HepG2 (cell line): ENCODE data around the gene C16orf89. TPM values are rescaled to one million over a fixed set of nuclear protein-coding genes. Genes with fewer than 3 reads are reported as not detected.

Experiments used
- BHLHE40 ChIP-seq: IDR thresholded peaks from 2 replicates; pipeline ENCODE4 v1.6.1; 2011; ENCODE audit warnings: low read length, improper control_type of control experiment
- CHD2 ChIP-seq: IDR thresholded peaks from 2 replicates; pipeline ENCODE4 v1.6.1; 2011; ENCODE audit warnings: low read depth, low read length, improper control_type of control experiment
- CSRNP1 ChIP-seq: sonication (generic); formaldehyde crosslinking; IDR thresholded peaks from 2 replicates; pipeline ENCODE4 v1.8.1; 2023; ENCODE audit warnings: mild to moderate bottlenecking, missing genetic modification reagents
- FUBP1 ChIP-seq: sonication (generic); formaldehyde crosslinking; IDR thresholded peaks from 2 replicates; pipeline ENCODE4 v1.5.1; 2020; ENCODE audit warnings: missing genetic modification reagents, mild to moderate bottlenecking, borderline replicate concordance
- MIER2 ChIP-seq: IDR thresholded peaks from 2 replicates; pipeline ENCODE4 v1.6.1; 2016; ENCODE audit warnings: missing biosample characterization, missing genetic modification reagents
- SNAPC2 ChIP-seq: sonication (generic); formaldehyde crosslinking; IDR thresholded peaks from 2 replicates; pipeline ENCODE4 v1.8.1; 2022; ENCODE audit warnings: mild to moderate bottlenecking, missing genetic modification reagents
- SOX13 ChIP-seq, 3 experiments: fragments of 450-650 bp in 1 of 3; sonication (generic) in 1 of 3; formaldehyde crosslinking in 1 of 3; IDR thresholded peaks in 2 of 3; conservative IDR thresholded peaks in 1 of 3; 2 replicates each; pipeline versions ENCODE4 v1.5.0 to v1.6.1; 2016 to 2020; ENCODE audit warnings: antibody characterized with exemption in 1 of 3, mild to moderate bottlenecking in 1 of 3, missing compliant biosample characterization in 1 of 3, missing genetic modification reagents in 1 of 3, moderate library complexity in 1 of 3
- STAG1 ChIP-seq: sonication (generic); formaldehyde crosslinking; IDR thresholded peaks from 2 replicates; pipeline ENCODE4 v1.4.0; 2020; ENCODE audit warnings: missing genetic modification reagents
- THRA ChIP-seq: sonication (generic); formaldehyde crosslinking; IDR thresholded peaks from 2 replicates; pipeline ENCODE4 v1.4.0; 2020; ENCODE audit warnings: missing genetic modification reagents, borderline replicate concordance
- ZC3H4 ChIP-seq: sonication (generic); formaldehyde crosslinking; IDR thresholded peaks from 2 replicates; pipeline ENCODE4 v1.4.0; 2020; ENCODE audit warnings: missing genetic modification reagents, borderline replicate concordance
- ZNF281 ChIP-seq: sonication (generic); formaldehyde crosslinking; IDR thresholded peaks from 2 replicates; pipeline ENCODE4 v1.4.0; 2020; ENCODE audit warnings: missing genetic modification reagents, borderline replicate concordance
- ZNF549 ChIP-seq: sonication (generic); formaldehyde crosslinking; IDR thresholded peaks from 2 replicates; pipeline ENCODE4 v1.5.0; 2020; ENCODE audit warnings: missing genetic modification reagents
- ZNF580 ChIP-seq: IDR thresholded peaks from 2 replicates; pipeline ENCODE4 v1.6.1; 2016; ENCODE audit warnings: low read depth, borderline replicate concordance
- ZNF75D ChIP-seq: sonication (generic); formaldehyde crosslinking; IDR thresholded peaks from 2 replicates; pipeline ENCODE4 v1.8.1; 2023; ENCODE audit warnings: missing genetic modification reagents, mild to moderate bottlenecking, borderline replicate concordance
- polyA plus RNA-seq, 8 experiments: library from polyadenylated mRNA; depleted of rRNA in 3 of 8; stranded (reverse) in 7 of 8; unstranded in 1 of 8; fragments of >200 nt; fragmentation: Illumina TruSeq in 4 of 8; extraction: Trizol in 4 of 8; gene quantifications; 2 replicates each; pipeline versions ENCODE4 v1.2.1 to v1.2.3, GENCODE V29; 2011 to 2016; ENCODE audit warnings: low read depth in 4 of 8, missing spikeins in 1 of 8, mixed read lengths in 1 of 8; ENCODE audit not compliant: insufficient read depth in 1 of 8
- total RNA-seq, 5 experiments: library from RNA; depleted of rRNA; stranded (reverse); fragments of >200 nt; fragmentation: Illumina TruSeq; extraction: Trizol; gene quantifications; 2 replicates each; pipeline ENCODE4 v1.2.3, GENCODE V29; 2016; ENCODE audit warnings: low read depth in 1 of 5

The C16orf89 gene
- total and polyA plus RNA-seq, 2 of the 13 experiments (the other 11 are each of a cell fraction or from before 2014, with no cell fraction given), result 1.9 to 3.4 TPM

GRCh38 chr16:5071681-5072333 lies 6.1 kb upstream of the C16orf89 start, which contains the start of gene ALG1 (continued):
- TF ChIP-seq ZNF580 (CRISPR knock-in tag), result peak; percentile 98
- no peak; the same call in none of the 2 replicates for TF ChIP-seq STAG1
- peak; percentile 76 for TF ChIP-seq FUBP1 (CRISPR knock-in tag)
- 0 out of 2 replicates have a peak, but pooled peaks have one; percentile 17 for TF ChIP-seq SOX13 (IDR thresholded peaks at IDR 0.05)
- no peak; a peak in 2 of 4 replicates for TF ChIP-seq SOX13 (CRISPR knock-in tag; conservative IDR thresholded peaks at IDR 0.05 in 1 of 2, IDR thresholded peaks at IDR 0.05 in 1 of 2)
- TF ChIP-seq MIER2 (CRISPR knock-in tag), result peak; percentile 85; the same call in 1 of the 2 replicates
- TF ChIP-seq BHLHE40, result peak; percentile 99
- TF ChIP-seq ZNF549 (CRISPR knock-in tag), result no peak; the same call in 1 of the 2 replicates
- peak; percentile 78 for TF ChIP-seq THRA (CRISPR knock-in tag)
- no peak for TF ChIP-seq ZNF75D
- TF ChIP-seq ZNF281 (CRISPR knock-in tag), result peak; percentile 44; the same call in 1 of the 2 replicates
- TF ChIP-seq CHD2, result peak; percentile 37; the same call in 1 of the 2 replicates
- TF ChIP-seq SNAPC2 (CRISPR knock-in tag), result 0 out of 2 replicates have a peak, but pooled peaks have one; percentile 85
- peak; percentile 27; the same call in 1 of the 2 replicates for TF ChIP-seq ZC3H4
- peak; percentile 97; the same call in 1 of the 2 replicates for TF ChIP-seq CSRNP1 (CRISPR knock-in tag)
